Amygdala (tissue), 56 donors: ENCODE data around the gene SLC9A5.
A peak's percentile ranks its signal among the peaks of the same experiment; 100 is the strongest.

ENCODE experiments used
- DNase-seq, 56 donors: peaks; one replicate each; lab custom pipeline; 2025; lab: John Stamatoyannopoulos, UW

SLC9A5 gene

GRCh38 chr16:67298277-67298676 is 49.5 kb downstream of the SLC9A5 start:
- DNase-seq, result no peak

- DNase-seq, result no peak
Measured at GRCh38 chr16:67299269-67299668, 50.5 kb downstream of the SLC9A5 start.

- DNase-seq, result no peak
Measured at GRCh38 chr16:67301080-67301782, 52.5 kb downstream of the SLC9A5 start.

- DNase-seq, result no peak
Measured at GRCh38 chr16:67302076-67302475, 53.3 kb downstream of the SLC9A5 start.

GRCh38 chr16:67302970-67303369 is 54.2 kb downstream of the SLC9A5 start:
- no peak for DNase-seq

GRCh38 chr16:67304020-67304419 is 55.2 kb downstream of the SLC9A5 start:
- no peak for DNase-seq

- DNase-seq, result no peak
Measured at GRCh38 chr16:67305216-67306071, 56.7 kb downstream of the SLC9A5 start.

- no peak for DNase-seq
Measured at GRCh38 chr16:67310561-67310960, 61.8 kb downstream of the SLC9A5 start.

- DNase-seq, result peak in 1 of 56 donors; percentile 2
Measured at GRCh38 chr16:67311607-67312488, 63.1 kb downstream of the SLC9A5 start.

- DNase-seq, result no peak
Measured at GRCh38 chr16:67312719-67313118, 63.9 kb downstream of the SLC9A5 start.

GRCh38 chr16:67317853-67318252 is 69.1 kb downstream of the SLC9A5 start:
- no peak for DNase-seq
